HG03159 (cell line): Measurements from ENCODE around the gene ARFIP1.
"Not testable (repeated sequence)": the region's sequence is repeated elsewhere in the genome, so short reads cannot be mapped to it uniquely, and the experiment has no call there.

Experiments
- ATAC-seq: cut with Tn5 transposase; IDR thresholded peaks from one replicate; pipeline ENCODE4 v1.9.1; 2021; ENCODE audit warnings: mild to moderate bottlenecking, moderate library complexity; ENCODE audit not compliant: unreplicated experiment

Gene ARFIP1, protein sequence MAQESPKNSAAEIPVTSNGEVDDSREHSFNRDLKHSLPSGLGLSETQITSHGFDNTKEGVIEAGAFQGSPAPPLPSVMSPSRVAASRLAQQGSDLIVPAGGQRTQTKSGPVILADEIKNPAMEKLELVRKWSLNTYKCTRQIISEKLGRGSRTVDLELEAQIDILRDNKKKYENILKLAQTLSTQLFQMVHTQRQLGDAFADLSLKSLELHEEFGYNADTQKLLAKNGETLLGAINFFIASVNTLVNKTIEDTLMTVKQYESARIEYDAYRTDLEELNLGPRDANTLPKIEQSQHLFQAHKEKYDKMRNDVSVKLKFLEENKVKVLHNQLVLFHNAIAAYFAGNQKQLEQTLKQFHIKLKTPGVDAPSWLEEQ

GRCh38 chr4:152779513-152780266 lies at the start of gene ARFIP1, which contains the start of gene TIGD4:
TSS of gene ARFIP1 (plus strand) at chr4:152779954. CDS start at chr4:152829634, 49,680 bp downstream.
TSS of gene TIGD4 (minus strand) at chr4:152779730. CDS start at chr4:152771004, 8,726 bp downstream.
- peak; percentile 91 for ATAC-seq

- ATAC-seq: no peak
Measured at GRCh38 chr4:152731997-152732396, 47.8 kb upstream of the ARFIP1 start.

GRCh38 chr4:152734015-152734698 lies 45.6 kb upstream of the ARFIP1 start:
- no peak for ATAC-seq

- ATAC-seq: no peak
Measured at GRCh38 chr4:152734699-152735050, 45.1 kb upstream of the ARFIP1 start.

- ATAC-seq: no peak
Measured at GRCh38 chr4:152735396-152735859, 44.3 kb upstream of the ARFIP1 start.

- ATAC-seq: no peak
Measured at GRCh38 chr4:152735906-152736305, 43.8 kb upstream of the ARFIP1 start.

DNA sequence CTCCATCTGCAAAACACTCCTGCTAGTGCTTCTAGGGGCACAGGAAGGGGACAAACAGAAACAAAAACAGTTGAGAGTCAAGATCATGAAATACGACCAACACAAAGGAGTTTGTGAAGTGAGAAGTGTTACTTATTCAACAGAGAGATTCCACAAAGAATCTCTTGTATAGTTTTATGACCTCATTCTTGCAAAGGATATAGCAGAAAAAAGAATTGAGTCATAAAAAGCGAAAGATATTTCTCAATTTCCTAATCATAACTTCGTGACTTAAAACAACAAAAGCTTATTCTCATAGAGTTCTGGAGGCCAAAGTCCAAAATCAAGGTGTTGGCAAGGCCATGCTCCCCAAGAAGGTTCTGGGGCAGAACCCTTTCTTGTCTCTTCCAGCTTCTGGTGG lies 40.9 kb upstream of the ARFIP1 start:
- no peak for ATAC-seq

DNA sequence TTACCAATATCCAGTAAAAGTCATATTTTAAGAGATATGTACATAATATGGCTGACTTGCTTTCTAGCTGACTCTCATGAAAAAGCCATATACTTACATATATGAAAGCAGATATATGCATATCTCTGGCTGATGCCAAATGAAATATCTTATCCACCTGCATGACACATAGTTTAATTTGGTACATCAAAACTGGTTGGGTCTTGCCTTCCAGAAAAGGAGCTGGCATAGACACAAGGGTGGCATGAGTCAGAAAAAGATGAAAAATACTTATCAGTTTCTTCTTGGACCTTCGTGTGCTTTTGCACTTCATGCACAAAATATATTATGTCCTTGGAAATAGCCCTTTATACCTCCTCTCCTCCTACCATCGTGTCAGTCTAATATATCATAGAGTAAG lies 32.3 kb upstream of the ARFIP1 start:
- ATAC-seq: no peak

- no peak for ATAC-seq
Measured at GRCh38 chr4:152748619-152749018, 31.1 kb upstream of the ARFIP1 start.

GRCh38 chr4:152763796-152764195 lies 16.0 kb upstream of the ARFIP1 start:
- no peak for ATAC-seq

DNA sequence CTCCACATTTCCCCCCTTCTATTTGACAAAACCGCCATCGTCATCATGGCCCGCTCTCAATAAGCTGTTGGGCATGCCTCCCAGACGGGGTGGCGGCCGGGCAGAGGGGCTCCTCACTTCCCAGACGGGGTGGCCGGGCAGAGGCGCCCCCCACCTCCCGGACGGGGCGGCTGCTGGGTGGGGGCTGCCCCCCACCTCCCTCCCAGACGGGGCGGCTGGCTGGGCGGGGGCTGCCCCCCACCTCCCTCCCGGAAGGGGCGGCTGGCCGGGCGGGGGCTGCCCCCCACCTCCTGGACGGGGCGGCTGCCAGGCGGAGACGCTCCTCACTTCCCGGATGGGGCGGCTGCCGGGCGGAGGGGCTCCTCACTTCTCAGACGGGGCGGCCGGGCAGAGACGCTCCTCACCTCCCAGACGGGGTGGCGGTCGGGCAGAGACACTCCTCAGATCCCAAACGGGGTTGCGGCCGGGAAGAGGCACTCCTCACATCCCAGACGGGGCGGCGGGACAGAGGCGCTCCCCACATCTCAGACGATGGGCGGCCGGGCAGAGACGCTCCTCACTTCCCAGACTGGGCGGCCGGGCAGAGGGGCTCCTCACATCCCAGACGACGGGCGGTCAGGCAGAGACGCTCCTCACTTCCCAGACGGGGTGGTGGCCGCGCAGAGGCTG lies 14.6 kb upstream of the ARFIP1 start:
- not testable (repeated sequence) for ATAC-seq

DNA sequence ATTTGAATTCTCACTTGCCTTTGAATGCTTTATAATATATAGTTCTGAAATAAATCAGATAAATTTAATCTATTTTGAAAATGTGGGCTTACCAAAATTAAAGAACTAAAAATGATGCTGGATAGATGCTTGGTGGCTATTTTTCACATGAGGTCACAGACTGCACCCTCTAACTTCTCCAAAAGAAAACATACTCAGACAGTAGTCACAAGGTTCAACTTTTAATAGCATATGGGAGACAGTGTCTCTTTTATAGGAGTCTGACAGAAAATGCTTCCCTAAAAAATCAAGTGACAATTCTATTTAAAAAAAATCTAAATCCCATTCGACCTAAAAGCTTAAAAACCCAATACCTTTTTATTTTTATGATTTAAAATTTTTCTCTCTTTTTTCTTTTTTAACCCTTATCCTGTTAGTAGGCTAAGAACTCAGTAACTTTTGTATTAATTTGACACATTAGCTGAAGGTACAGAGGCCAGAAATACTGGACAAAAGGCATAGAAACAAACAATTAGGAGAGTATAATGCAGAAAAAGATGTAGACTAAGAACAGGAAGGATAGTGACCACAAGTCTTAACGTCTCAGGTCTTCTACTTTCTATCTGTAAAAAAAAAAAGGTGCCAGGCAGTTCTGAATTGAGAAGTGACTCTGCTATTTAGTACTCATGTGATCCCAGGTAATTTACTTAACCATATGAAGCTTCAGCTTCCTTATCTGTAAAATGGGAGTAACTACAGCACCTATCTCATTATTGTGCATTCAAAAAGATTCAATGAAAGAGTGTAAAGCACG lies 7.8 kb upstream of the ARFIP1 start:
- no peak for ATAC-seq

DNA sequence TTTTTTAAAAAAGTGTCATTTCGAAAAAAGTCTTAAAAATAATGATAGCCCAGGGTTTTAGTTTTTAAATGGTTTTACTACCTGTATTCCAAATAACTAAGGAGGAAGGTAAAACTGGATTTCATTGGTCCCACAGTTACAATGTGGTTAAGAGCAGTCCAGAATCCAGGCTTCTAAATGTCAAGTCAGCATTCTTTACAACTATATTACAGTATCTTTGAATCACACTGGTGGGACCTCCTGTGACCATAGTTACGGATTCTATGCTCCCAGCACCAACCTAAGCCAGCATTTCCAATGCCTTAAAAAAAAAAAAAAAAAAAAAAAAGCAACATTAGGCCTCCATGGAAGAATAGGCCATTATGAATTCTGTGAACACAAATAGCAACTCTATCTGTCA lies 6.4 kb upstream of the ARFIP1 start:
- ATAC-seq: no peak

GRCh38 chr4:152773953-152774352 lies 5.8 kb upstream of the ARFIP1 start:
- no peak for ATAC-seq

- ATAC-seq: no peak
Measured at GRCh38 chr4:152776352-152776751, 3.4 kb upstream of the ARFIP1 start.

DNA sequence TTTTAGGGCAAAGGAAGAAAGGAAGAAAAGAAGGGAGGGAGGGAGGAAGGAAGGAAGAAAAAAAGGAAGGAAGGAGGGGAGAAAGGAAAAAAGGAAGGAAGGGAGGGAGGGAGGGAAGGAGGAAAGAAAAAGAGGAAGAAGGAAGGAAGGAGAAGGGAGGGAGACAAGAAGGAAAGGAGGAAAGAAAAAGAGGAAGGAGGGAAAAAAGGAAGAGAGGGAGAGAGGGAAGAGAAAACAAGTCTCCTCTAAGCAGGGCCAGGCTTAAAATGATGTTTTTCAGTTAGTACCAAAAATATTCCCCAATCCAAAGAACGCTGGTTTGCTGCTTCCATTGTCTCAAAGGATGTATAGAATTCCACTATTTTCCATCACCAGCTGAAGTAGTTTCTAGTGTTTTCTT lies 2.3 kb upstream of the ARFIP1 start:
- ATAC-seq: no peak

DNA sequence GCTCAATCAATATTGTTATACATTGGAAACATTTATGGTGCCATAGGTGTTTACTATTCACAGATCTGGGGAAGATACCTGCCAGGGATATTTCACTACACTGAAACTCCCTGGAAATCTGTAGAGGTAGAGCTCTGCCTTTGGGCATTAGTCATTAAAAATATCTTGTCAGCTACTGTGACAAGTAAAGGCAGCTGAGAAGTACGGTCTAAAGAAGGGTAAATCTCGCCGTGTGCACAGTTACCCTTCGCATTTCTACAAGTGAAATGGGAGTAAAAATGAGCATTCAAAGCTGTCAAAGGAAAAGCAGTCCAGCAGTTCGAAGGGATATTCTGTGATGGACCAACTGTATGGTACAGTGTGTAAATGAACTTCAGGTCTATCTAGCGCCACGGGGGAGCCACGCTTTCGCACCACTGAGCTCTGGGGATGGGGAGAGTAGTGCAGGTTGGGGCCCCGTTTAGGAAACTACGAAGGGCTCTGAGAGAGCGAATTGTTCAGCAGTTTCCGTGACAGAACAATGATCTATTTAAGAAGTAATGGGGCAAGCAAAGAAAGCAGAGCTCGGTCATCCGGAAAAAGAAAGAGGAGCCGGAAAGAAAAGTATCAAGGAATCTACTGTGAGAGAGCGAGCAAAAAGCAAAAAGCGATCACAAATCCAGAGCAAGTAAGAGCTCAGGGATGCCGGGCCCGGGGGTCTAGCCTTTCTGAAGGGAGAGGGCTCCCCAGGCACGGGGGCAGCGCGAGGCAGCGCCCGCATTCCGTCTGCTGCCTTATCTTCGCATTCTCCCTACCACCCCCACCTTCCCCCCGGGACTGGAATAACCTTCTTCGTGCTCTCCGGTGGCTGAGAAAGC lies 870 bp upstream of the ARFIP1 start:
- peak; percentile 20 for ATAC-seq

- peak; percentile 29 for ATAC-seq
Measured at GRCh38 chr4:152780267-152780778, 569 bp downstream of the ARFIP1 start.
